Chondrocyte (in vitro differentiated cells): ENCODE measurements around the gene RRAGC. TPM values are rescaled to one million over a fixed set of nuclear protein-coding genes. Genes with fewer than 3 reads are reported as not detected.

ENCODE experiments used
- DNase-seq: peaks from one replicate; pipeline ENCODE4 v3.0.0; 2021; ENCODE audit warnings: mixed read lengths, low spot score
- H3K27ac Mint-ChIP-seq: one replicate; pipeline ENCODE4 v1.8.0; 2021; ENCODE audit warnings: mild to moderate bottlenecking, moderate library complexity, mixed read lengths; ENCODE audit not compliant: unreplicated experiment
- H3K27me3 Mint-ChIP-seq: 2 replicates; pipeline ENCODE4 v1.8.0; 2021; ENCODE audit warnings: low read depth, mixed read lengths
- H3K36me3 Mint-ChIP-seq: 2 replicates; pipeline ENCODE4 v1.8.0; 2021; ENCODE audit warnings: low read depth, mixed read lengths
- H3K4me1 Mint-ChIP-seq: 2 replicates; pipeline ENCODE4 v1.8.0; 2021; ENCODE audit warnings: low read depth, mild to moderate bottlenecking, mixed read lengths
- H3K4me3 Mint-ChIP-seq: one replicate; pipeline ENCODE4 v1.8.0; 2021; ENCODE audit warnings: mild to moderate bottlenecking, moderate library complexity, mixed read lengths; ENCODE audit not compliant: unreplicated experiment
- H3K9me3 Mint-ChIP-seq: 2 replicates; pipeline ENCODE4 v1.8.0; 2021; ENCODE audit warnings: low read depth, mixed read lengths
- CTCF ChIP-seq: fragments of 200-600 bp; sonication (generic); IDR thresholded peaks from 2 replicates; pipeline ENCODE4 v1.5.0; 2021; ENCODE audit warnings: antibody characterized with exemption, mild to moderate bottlenecking, moderate library complexity
- total RNA-seq: library from RNA; stranded (reverse); gene quantifications from 3 replicates; pipeline ENCODE4 v1.2.1, GENCODE V29; 2021

Gene RRAGC
- total RNA-seq, 1 donor from 2014 or later = 71.7 TPM

- Mint-ChIP-seq H3K36me3 (no peaks in the 10 kb centered on the region), H3K27ac (no peak overlapping the region), H3K4me3 (no peak overlapping the region), H3K4me1 (peaks cover 2% of the 10 kb centered on the region), H3K9me3 (no peaks in the 10 kb centered on the region), H3K27me3 (peaks cover 16% of the 10 kb centered on the region)
- DNase-seq = no peak
- TF ChIP-seq CTCF = no peak
Observed at GRCh38 chr1:38829368-38829767, 30.2 kb downstream of the RRAGC start.

GRCh38 chr1:38827318-38827717 lies 32.3 kb downstream of the RRAGC start:
- Mint-ChIP-seq H3K4me1 (no peaks in the 10 kb centered on the region), H3K36me3 (no peaks in the 10 kb centered on the region), H3K4me3 (no peak overlapping the region), H3K27me3 (peaks cover 16% of the 10 kb centered on the region), H3K27ac (no peak overlapping the region), H3K9me3 (no peaks in the 10 kb centered on the region)
- no peak for DNase-seq
- TF ChIP-seq CTCF = no peak

GRCh38 chr1:38826886-38827285 lies 32.7 kb downstream of the RRAGC start:
- Mint-ChIP-seq H3K27ac (no peak overlapping the region), H3K27me3 (peaks cover 16% of the 10 kb centered on the region), H3K4me1 (no peaks in the 10 kb centered on the region), H3K9me3 (no peaks in the 10 kb centered on the region), H3K4me3 (no peak overlapping the region), H3K36me3 (no peaks in the 10 kb centered on the region)
- no peak for DNase-seq
- TF ChIP-seq CTCF = no peak

GRCh38 chr1:38826262-38826661 lies 33.3 kb downstream of the RRAGC start:
- Mint-ChIP-seq H3K27ac (no peak overlapping the region), H3K36me3 (no peaks in the 10 kb centered on the region), H3K4me3 (no peak overlapping the region), H3K9me3 (no peaks in the 10 kb centered on the region), H3K27me3 (peaks cover 18% of the 10 kb centered on the region), H3K4me1 (no peaks in the 10 kb centered on the region)
- TF ChIP-seq CTCF = no peak
- DNase-seq = no peak

GRCh38 chr1:38820860-38821259 lies 38.7 kb downstream of the RRAGC start:
- no peaks in the 10 kb centered on the region for H3K4me1 Mint-ChIP-seq
- peaks cover 18% of the 10 kb centered on the region for H3K27me3 Mint-ChIP-seq
- H3K36me3 Mint-ChIP-seq = no peaks in the 10 kb centered on the region
- no peak for TF ChIP-seq CTCF
- DNase-seq = no peak
- H3K4me3 Mint-ChIP-seq = no peak overlapping the region
- no peak overlapping the region for H3K27ac Mint-ChIP-seq
- H3K9me3 Mint-ChIP-seq = no peaks in the 10 kb centered on the region
